Glomerular visceral epithelial cell (primary cell): ENCODE measurements around the gene VWA5B1.

Experiments
- DNase-seq: peaks from one replicate; pipeline ENCODE4 v3.0.0-alpha.2; 2016; ENCODE audit errors: extremely low spot score

VWA5B1 gene

GRCh38 chr1:20321573-20321972, 30.9 kb downstream of the VWA5B1 start:
- no peak for DNase-seq

- no peak for DNase-seq
Observed at GRCh38 chr1:20322081-20322824, 31.6 kb downstream of the VWA5B1 start.

GRCh38 chr1:20322825-20323612, 32.3 kb downstream of the VWA5B1 start:
- DNase-seq: no peak

GRCh38 chr1:20323613-20323920, 32.9 kb downstream of the VWA5B1 start:
- no peak for DNase-seq

- no peak for DNase-seq
Observed at GRCh38 chr1:20324704-20325406, 34.2 kb downstream of the VWA5B1 start.

GRCh38 chr1:20325407-20325843, 34.8 kb downstream of the VWA5B1 start:
- DNase-seq: no peak

GRCh38 chr1:20325844-20326420, 35.3 kb downstream of the VWA5B1 start:
- DNase-seq: no peak

GRCh38 chr1:20327467-20327866, 36.8 kb downstream of the VWA5B1 start:
- no peak for DNase-seq

- DNase-seq: no peak
Observed at GRCh38 chr1:20328201-20328600, 37.5 kb downstream of the VWA5B1 start.

GRCh38 chr1:20329793-20330542, 39.3 kb downstream of the VWA5B1 start:
- no peak for DNase-seq

- no peak for DNase-seq
Observed at GRCh38 chr1:20334103-20334502, 43.4 kb downstream of the VWA5B1 start.

GRCh38 chr1:20336105-20336605, 45.5 kb downstream of the VWA5B1 start:
- no peak for DNase-seq

- DNase-seq: no peak
Observed at GRCh38 chr1:20337581-20337980, 46.9 kb downstream of the VWA5B1 start.

- no peak for DNase-seq
Observed at GRCh38 chr1:20339811-20340457, 49.3 kb downstream of the VWA5B1 start.

GRCh38 chr1:20342294-20343148, 51.8 kb downstream of the VWA5B1 start:
- DNase-seq: no peak

- DNase-seq: no peak
Observed at GRCh38 chr1:20343149-20343937, 52.7 kb downstream of the VWA5B1 start.

GRCh38 chr1:20343938-20344302, 53.2 kb downstream of the VWA5B1 start:
- DNase-seq: no peak

- no peak for DNase-seq
Observed at GRCh38 chr1:20344738-20345137, 54.1 kb downstream of the VWA5B1 start.

- no peak for DNase-seq
Observed at GRCh38 chr1:20345419-20345818, 54.7 kb downstream of the VWA5B1 start.
